Liver (tissue), 9 donors: ENCODE measurements around the gene HAND2. TPM values are rescaled to one million over a fixed set of nuclear protein-coding genes. Genes with fewer than 3 reads are reported as not detected.

Source experiments
- DNase-seq: peaks from one replicate; pipeline ENCODE4 v3.0.0-alpha.2; 2017; ENCODE audit warnings: low spot score
- H3K27ac ChIP-seq, 2 donors: one replicate each; pipeline ENCODE4 v1.7.0; 2013; ENCODE audit warnings: inconsistent platforms in 2 of 2, low read length in 2 of 2, control low read depth in 1 of 2, low read depth in 1 of 2, mild to moderate bottlenecking in 1 of 2
- H3K27me3 ChIP-seq, 4 donors: one replicate each; pipeline versions ENCODE4 v1.6.1 to v1.7.0; 2013; ENCODE audit warnings: low read length in 3 of 4, inconsistent platforms in 1 of 4, mild to moderate bottlenecking in 1 of 4, moderate library complexity in 1 of 4; ENCODE audit not compliant: control insufficient read depth in 4 of 4, insufficient read depth in 4 of 4
- H3K36me3 ChIP-seq, 4 donors: one replicate each; pipeline versions ENCODE4 v1.6.1 to v1.7.0; 2013; ENCODE audit warnings: low read length in 3 of 4, mild to moderate bottlenecking in 3 of 4, low read depth in 1 of 4, moderate library complexity in 1 of 4; ENCODE audit not compliant: control insufficient read depth in 4 of 4, insufficient read depth in 3 of 4
- H3K4me1 ChIP-seq, 4 donors: one replicate each; pipeline versions ENCODE4 v1.6.1 to v1.7.0; 2013; ENCODE audit warnings: low read length in 3 of 4, mild to moderate bottlenecking in 3 of 4, moderate library complexity in 1 of 4; ENCODE audit not compliant: control insufficient read depth in 4 of 4, insufficient read depth in 4 of 4
- H3K4me3 ChIP-seq, 3 donors: one replicate each; pipeline versions ENCODE4 v1.6.1 to v1.7.0; 2013; ENCODE audit warnings: low read length in 3 of 3, control low read depth in 1 of 3, low read depth in 1 of 3, mild to moderate bottlenecking in 1 of 3
- H3K9ac ChIP-seq, 2 donors: one replicate each; pipeline ENCODE4 v1.7.0; 2013; ENCODE audit warnings: low read length in 2 of 2, mild to moderate bottlenecking in 2 of 2, moderate library complexity in 2 of 2, control low read depth in 1 of 2, low read depth in 1 of 2
- H3K9me3 ChIP-seq, 4 donors: one replicate each; pipeline versions ENCODE4 v1.6.1 to v1.7.0; 2013; ENCODE audit warnings: low read length in 3 of 4; ENCODE audit not compliant: control insufficient read depth in 4 of 4
- EGR1 ChIP-seq, 2 donors: IDR thresholded peaks; 2 replicates each; pipeline ENCODE4 v1.6.1; 2016 to 2018; ENCODE audit warnings: antibody characterized with exemption in 2 of 2, low read depth in 2 of 2
- GABPA ChIP-seq, 2 donors: IDR thresholded peaks in 1 of 2; conservative IDR thresholded peaks in 1 of 2; 2 replicates each; pipeline ENCODE4 v1.6.1; 2016; ENCODE audit warnings: antibody characterized with exemption in 2 of 2, mild to moderate bottlenecking in 1 of 2, moderate library complexity in 1 of 2
- HNF4G ChIP-seq: IDR thresholded peaks from 2 replicates; pipeline ENCODE4 v1.6.1; 2016; ENCODE audit warnings: antibody characterized with exemption
- JUND ChIP-seq, 2 donors: IDR thresholded peaks; 2 replicates each; pipeline ENCODE4 v1.6.1; 2016; ENCODE audit warnings: antibody characterized with exemption in 2 of 2
- NR2F2 ChIP-seq: IDR thresholded peaks from 2 replicates; pipeline ENCODE4 v1.6.1; 2016; ENCODE audit warnings: antibody characterized with exemption
- TAF1 ChIP-seq: conservative IDR thresholded peaks from 2 replicates; pipeline ENCODE4 v1.6.1; 2016; ENCODE audit warnings: antibody characterized with exemption, mild to moderate bottlenecking
- YY1 ChIP-seq: IDR thresholded peaks from 2 replicates; pipeline ENCODE4 v1.6.1; 2016; ENCODE audit warnings: antibody characterized with exemption, mild to moderate bottlenecking
- WGBS: extraction: QIAGEN DNeasy Blood & Tissue Kit; methylation state at CpG from one replicate; pipeline ENCODE4 v1.1.7; 2013; 5-methylcytosine and 5-hydroxymethylcytosine counted together
- polyA plus RNA-seq, 2 donors: library from polyadenylated mRNA; stranded (reverse) in 1 of 2; unstranded in 1 of 2; fragments of 200-250 nt in 1 of 2; fragments of >200 nt in 1 of 2; fragmentation: Nextera tagmentation in 1 of 2; extraction: Ambion mirVana in 1 of 2; gene quantifications; one replicate each; pipeline versions ENCODE4 v1.2.1 to v1.2.3, GENCODE V29; 2013 to 2015
- total RNA-seq, 2 donors: library from RNA; depleted of rRNA; stranded (reverse); fragments of >200 nt; gene quantifications; one replicate each; pipeline ENCODE4 v1.2.3, GENCODE V29; 2014
- TF ChIP-seq, protein P1 (sequence below): IDR thresholded peaks from 2 replicates; pipeline ENCODE4 v1.6.1; 2016; ENCODE audit warnings: antibody characterized with exemption
- TF ChIP-seq, protein P2 (sequence below): IDR thresholded peaks from 2 replicates; pipeline ENCODE4 v1.6.1; 2016; ENCODE audit warnings: antibody characterized with exemption
- TF ChIP-seq, protein P3 (sequence below): IDR thresholded peaks from 2 replicates; pipeline ENCODE4 v1.6.1; 2016; ENCODE audit warnings: antibody characterized with exemption, mild to moderate bottlenecking
- donor health status: healthy.
- donor health status: healthy.
- donor health status: healthy.
- donor health status: healthy.
- donor health status: healthy.

The HAND2 gene
- total and polyA plus RNA-seq, 4 donors, result 2.1 to 4.7 (median 3.7) TPM

DNA sequence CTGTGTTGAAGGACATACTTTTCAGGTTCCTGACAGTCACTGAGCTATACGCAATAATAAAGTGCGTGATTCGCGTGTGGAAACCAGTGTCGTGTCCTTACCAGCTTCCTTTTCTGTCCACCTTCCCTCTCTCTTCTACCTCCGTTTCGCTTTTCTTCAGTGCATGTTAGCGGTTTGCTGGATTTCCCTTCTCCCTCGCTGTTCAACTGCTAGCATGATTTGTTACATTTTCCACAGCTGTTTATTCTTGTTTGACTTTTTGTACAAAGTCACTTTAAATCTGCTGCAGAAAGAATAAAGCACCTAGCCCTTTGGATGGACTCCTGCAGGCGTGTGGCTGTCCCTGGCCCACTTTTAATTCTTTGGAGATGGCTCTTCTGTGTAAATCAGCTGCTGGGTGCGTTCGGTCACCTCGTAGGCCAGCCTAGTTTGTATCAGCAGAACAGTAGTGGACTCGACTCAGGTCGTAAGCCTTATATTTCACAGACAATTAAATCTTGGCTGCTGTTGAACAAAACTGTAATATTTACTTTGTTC lies 8.9 kb upstream of the HAND2 start:
- H3K27ac ChIP-seq, result peak overlapping the region in 1 of 2 donors; percentile 63
- peaks cover 4 to 45% (median 20%) of the 10 kb centered on the region in 4 donors for H3K27me3 ChIP-seq
- no peaks in the 10 kb centered on the region for H3K9me3 ChIP-seq
- peaks cover 4 to 13% (median 10%) of the 10 kb centered on the region in 4 donors for H3K4me1 ChIP-seq
- TF ChIP-seq NR2F2, result no peak
- no peak for TF ChIP-seq TAF1
- WGBS, result 6% methylated on average over 15 of the region's 15 CpGs
- DNase-seq, result no peak
- H3K4me3 ChIP-seq, result peak overlapping the region in 2 of 3 donors; percentile 27 to 31
- no peak overlapping the region for H3K9ac ChIP-seq
- H3K36me3 ChIP-seq, result no peaks in the 10 kb centered on the region

DNA sequence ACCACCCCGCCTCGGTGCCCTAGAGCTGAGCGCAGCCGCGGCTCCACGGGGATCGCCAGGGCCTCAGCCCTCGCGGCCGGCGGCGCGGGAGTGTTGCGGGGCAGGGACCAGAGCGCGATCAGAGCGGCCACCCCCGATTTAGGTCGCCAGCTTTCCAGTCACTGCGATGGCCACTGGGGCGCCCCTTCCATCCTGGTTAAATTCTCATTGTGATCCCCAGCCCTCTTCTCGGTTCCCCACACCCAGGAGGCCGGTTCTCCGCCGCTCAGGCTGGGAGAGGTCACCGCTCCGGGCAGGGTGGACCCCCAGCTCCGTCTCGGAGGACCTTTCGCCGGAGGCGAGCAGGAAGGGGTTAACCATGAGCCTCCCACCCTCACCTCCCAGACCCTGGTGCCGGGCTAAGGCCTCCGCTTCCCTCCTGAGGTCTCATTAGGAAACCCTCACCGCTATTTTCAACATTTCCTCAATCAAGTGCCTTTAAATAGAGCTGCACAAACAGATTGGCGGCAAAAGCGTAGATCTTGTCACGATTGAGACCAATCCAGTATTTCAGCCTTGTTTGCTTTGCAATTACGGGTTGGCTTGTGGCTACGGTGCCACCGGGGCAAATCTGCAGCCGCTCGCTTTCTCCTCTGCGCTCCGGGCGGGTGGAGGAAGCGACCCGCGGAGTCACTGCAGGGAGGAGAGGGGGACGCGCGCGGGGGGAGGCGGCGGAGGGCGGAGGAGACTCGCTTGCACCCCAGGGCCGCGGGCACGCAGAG lies 8.3 kb upstream of the HAND2 start:
- H3K4me3 ChIP-seq, result peak overlapping the region in 1 of 3 donors; percentile 27
- peaks cover 3 to 49% (median 20%) of the 10 kb centered on the region in 4 donors for H3K27me3 ChIP-seq
- peak overlapping the region; percentile 49 to 63 for H3K27ac ChIP-seq
- H3K9ac ChIP-seq, result no peak overlapping the region
- no peaks in the 10 kb centered on the region for H3K9me3 ChIP-seq
- H3K36me3 ChIP-seq, result no peaks in the 10 kb centered on the region
- DNase-seq, result no peak
- 5% methylated on average over 60 of the region's 60 CpGs for WGBS
- TF ChIP-seq HNF4G (no peak), YY1 (no peak), EGR1 (IDR thresholded peaks at IDR 0.05; ENCODE audit: low read depth in 2 of 2) (no peak), JUND (IDR thresholded peaks at IDR 0.05) (no peak), GABPA (IDR thresholded peaks at IDR 0.05 in 1 of 2, conservative IDR thresholded peaks at IDR 0.05 in 1 of 2) (no peak), NR2F2 (no peak)
- TF ChIP-seq, protein P1, sequence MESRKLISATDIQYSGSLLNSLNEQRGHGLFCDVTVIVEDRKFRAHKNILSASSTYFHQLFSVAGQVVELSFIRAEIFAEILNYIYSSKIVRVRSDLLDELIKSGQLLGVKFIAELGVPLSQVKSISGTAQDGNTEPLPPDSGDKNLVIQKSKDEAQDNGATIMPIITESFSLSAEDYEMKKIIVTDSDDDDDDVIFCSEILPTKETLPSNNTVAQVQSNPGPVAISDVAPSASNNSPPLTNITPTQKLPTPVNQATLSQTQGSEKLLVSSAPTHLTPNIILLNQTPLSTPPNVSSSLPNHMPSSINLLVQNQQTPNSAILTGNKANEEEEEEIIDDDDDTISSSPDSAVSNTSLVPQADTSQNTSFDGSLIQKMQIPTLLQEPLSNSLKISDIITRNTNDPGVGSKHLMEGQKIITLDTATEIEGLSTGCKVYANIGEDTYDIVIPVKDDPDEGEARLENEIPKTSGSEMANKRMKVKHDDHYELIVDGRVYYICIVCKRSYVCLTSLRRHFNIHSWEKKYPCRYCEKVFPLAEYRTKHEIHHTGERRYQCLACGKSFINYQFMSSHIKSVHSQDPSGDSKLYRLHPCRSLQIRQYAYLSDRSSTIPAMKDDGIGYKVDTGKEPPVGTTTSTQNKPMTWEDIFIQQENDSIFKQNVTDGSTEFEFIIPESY, result no peak
- TF ChIP-seq, protein P2, sequence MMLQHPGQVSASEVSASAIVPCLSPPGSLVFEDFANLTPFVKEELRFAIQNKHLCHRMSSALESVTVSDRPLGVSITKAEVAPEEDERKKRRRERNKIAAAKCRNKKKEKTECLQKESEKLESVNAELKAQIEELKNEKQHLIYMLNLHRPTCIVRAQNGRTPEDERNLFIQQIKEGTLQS, result no peak
- TF ChIP-seq, protein P3, sequence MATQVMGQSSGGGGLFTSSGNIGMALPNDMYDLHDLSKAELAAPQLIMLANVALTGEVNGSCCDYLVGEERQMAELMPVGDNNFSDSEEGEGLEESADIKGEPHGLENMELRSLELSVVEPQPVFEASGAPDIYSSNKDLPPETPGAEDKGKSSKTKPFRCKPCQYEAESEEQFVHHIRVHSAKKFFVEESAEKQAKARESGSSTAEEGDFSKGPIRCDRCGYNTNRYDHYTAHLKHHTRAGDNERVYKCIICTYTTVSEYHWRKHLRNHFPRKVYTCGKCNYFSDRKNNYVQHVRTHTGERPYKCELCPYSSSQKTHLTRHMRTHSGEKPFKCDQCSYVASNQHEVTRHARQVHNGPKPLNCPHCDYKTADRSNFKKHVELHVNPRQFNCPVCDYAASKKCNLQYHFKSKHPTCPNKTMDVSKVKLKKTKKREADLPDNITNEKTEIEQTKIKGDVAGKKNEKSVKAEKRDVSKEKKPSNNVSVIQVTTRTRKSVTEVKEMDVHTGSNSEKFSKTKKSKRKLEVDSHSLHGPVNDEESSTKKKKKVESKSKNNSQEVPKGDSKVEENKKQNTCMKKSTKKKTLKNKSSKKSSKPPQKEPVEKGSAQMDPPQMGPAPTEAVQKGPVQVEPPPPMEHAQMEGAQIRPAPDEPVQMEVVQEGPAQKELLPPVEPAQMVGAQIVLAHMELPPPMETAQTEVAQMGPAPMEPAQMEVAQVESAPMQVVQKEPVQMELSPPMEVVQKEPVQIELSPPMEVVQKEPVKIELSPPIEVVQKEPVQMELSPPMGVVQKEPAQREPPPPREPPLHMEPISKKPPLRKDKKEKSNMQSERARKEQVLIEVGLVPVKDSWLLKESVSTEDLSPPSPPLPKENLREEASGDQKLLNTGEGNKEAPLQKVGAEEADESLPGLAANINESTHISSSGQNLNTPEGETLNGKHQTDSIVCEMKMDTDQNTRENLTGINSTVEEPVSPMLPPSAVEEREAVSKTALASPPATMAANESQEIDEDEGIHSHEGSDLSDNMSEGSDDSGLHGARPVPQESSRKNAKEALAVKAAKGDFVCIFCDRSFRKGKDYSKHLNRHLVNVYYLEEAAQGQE, result no peak
- peaks cover 4 to 13% (median 10%) of the 10 kb centered on the region in 4 donors for H3K4me1 ChIP-seq
